Activated CD4-positive, alpha-beta T cell treated with anti-CD3 and anti-CD28 coated beads for 48 hours (primary cell): ENCODE data around the gene PKD2L2.
"Not testable (repeated sequence)": the region's sequence is repeated elsewhere in the genome, so short reads cannot be mapped to it uniquely, and the experiment has no call there.

ENCODE experiments used
- DNase-seq: peaks from one replicate; pipeline ENCODE4 v3.0.0-alpha.2; 2020

Gene PKD2L2

GRCh38 chr5:137960141-137960540 lies 70.9 kb downstream of the PKD2L2 start:
- no peak for DNase-seq

GRCh38 chr5:137960819-137961218 lies 71.6 kb downstream of the PKD2L2 start:
- no peak for DNase-seq

GRCh38 chr5:137970384-137970783 lies 81.1 kb downstream of the PKD2L2 start:
- not testable (repeated sequence) for DNase-seq

- no peak for DNase-seq
Measured at GRCh38 chr5:137975208-137975607, 86.0 kb downstream of the PKD2L2 start.

- DNase-seq, result no peak
Measured at GRCh38 chr5:137989419-137989818, 100.2 kb downstream of the PKD2L2 start.
